LNCaP clone FGC (cell line): ENCODE data around the gene ZNF691.

Source experiments
- DNase-seq: peaks from one replicate; pipeline ENCODE4 v3.0.0-alpha.2; 2011; ENCODE audit warnings: low read depth
- H3K4me3 ChIP-seq: 2 replicates; pipeline ENCODE4 v1.5.1; 2011; ENCODE audit warnings: mild to moderate bottlenecking, low read depth, low read length, control low read depth
- TF ChIP-seq, protein P1 (sequence below): IDR thresholded peaks from 2 replicates; pipeline ENCODE4 v1.5.1; 2012; ENCODE audit warnings: mild to moderate bottlenecking; ENCODE audit not compliant: control insufficient read depth, insufficient read depth; ENCODE audit errors: extremely low read depth

ZNF691 gene, protein sequence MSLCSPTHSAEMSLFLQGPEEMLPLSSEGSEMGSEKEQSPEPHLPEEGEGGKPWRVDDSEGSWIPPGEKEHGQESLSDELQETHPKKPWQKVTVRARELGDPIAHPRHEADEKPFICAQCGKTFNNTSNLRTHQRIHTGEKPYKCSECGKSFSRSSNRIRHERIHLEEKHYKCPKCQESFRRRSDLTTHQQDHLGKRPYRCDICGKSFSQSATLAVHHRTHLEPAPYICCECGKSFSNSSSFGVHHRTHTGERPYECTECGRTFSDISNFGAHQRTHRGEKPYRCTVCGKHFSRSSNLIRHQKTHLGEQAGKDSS

DNA sequence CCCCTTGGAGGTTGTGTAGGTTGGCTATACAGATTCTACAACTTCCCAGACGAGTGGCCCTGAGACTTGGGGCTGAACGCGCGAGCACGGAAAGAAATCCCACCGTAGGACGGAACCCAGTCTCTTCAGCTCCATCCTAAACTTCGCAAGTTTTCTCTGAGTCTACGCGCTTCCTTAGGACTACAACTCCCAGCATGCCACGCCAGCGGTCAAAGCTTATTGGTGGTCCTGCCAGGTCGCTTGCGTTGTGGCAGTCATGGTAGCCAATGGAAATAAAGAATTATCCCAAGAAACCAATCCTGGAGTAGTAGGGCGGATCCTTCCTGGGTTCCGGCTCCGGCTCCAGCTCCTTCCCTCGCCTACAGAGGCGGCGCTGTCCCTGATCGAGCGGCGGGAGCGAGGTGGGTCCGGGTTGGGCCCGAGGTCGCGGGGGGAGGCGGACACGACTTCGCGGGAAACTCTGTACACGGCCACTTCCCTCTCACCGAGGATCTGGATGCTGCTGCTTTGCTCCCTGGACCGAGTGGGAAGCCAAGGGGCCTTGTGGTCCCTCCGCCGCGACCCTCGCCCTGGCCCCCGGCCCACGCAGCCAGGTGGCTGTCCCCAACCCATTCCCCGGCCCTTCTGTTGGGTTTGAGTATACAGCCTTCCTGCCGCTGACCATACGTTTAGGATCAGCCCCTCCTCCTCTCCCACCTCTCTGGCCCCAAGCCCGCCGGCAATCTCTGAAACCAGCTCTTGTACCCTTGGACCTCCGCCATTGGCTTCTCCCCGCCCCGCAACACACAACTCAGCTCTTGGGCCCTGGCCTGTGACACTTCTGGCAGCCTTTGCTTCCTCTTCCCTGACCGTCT lies at the start of gene ZNF691:
TSS of gene ZNF691 (plus strand) at position 357 of the 854 bp plus-strand sequence. CDS start 3,046 bp downstream, outside the sequence.
- peak within 1 kb of the TSS; percentile 86 for H3K4me3 ChIP-seq
- peak; percentile 95 for DNase-seq
- TF ChIP-seq, protein P1, sequence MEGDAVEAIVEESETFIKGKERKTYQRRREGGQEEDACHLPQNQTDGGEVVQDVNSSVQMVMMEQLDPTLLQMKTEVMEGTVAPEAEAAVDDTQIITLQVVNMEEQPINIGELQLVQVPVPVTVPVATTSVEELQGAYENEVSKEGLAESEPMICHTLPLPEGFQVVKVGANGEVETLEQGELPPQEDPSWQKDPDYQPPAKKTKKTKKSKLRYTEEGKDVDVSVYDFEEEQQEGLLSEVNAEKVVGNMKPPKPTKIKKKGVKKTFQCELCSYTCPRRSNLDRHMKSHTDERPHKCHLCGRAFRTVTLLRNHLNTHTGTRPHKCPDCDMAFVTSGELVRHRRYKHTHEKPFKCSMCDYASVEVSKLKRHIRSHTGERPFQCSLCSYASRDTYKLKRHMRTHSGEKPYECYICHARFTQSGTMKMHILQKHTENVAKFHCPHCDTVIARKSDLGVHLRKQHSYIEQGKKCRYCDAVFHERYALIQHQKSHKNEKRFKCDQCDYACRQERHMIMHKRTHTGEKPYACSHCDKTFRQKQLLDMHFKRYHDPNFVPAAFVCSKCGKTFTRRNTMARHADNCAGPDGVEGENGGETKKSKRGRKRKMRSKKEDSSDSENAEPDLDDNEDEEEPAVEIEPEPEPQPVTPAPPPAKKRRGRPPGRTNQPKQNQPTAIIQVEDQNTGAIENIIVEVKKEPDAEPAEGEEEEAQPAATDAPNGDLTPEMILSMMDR = peak; percentile 47

DNA sequence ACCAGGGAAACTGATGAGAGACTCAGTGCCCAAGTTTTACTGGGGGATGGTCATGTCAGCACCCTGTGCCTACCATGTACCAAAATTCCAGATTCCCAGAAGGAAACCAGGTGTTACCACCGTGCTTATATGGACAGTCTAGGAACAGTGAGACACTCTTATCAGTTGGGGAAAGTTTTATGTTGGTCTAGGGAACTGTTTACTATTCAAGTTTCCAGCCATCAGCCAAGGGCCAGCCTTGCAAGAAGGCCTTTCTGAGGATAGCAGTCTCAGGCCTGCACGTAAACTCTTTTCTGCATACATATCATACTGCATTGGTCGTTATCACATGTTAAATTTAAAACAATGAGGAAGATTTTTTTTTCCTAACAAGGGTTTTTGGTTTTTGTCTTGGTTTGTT lies 49.0 kb upstream of the ZNF691 start:
- TF ChIP-seq, protein P1 = no peak
- H3K4me3 ChIP-seq = no peak overlapping the region
- DNase-seq = no peak

DNA sequence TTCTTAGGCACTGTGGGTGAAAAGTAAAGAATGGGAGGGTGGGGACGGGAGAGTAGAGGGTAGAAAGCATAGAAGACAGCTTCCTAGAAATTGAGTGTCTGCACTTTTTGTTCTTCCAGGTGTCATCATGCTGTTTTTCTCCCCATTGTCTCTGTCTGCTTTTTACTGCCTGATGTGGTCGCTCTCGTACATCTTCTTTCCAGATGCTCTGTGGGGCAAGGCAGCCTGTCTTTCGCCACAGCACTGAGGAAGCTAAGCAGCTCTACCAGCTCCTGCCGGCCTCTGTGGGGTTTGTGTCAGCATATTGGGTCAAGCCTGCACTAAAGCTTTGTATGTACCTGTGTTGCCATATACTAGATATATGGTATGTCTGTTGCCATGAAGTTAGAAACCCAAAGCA lies 48.4 kb upstream of the ZNF691 start:
- no peak for DNase-seq
- TF ChIP-seq, protein P1 = no peak
- no peak overlapping the region for H3K4me3 ChIP-seq

DNA sequence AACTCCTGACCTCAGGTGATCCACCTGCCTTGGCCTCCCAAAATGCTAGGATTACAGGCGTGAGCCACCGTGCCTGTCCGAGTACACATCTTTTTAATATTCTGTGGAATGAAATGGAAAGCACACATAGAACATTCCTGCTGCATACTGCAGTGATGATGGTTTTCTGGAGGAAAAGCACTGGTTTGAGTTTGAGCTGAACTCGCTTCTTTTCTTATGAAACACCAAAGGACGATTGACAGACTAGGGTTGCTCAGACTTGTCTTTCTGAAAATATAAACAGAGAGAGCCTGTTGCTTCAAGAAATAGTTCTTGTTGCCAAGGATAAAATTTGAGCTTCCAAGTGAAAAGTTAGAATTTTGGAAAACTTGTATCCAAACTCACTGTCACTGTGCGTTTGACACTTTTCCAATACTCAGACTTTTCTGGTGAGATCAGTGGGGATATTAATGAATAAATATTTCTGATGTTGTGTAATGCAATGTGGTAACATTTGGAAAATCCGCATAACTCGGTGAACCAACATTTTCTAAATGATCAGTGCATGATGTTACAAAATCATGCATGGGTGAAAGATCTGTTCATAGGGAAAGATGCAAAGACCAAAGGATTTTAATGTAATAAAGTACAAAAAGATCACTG lies 44.5 kb upstream of the ZNF691 start:
- H3K4me3 ChIP-seq = no peak overlapping the region
- DNase-seq = no peak
- TF ChIP-seq, protein P1 = no peak

DNA sequence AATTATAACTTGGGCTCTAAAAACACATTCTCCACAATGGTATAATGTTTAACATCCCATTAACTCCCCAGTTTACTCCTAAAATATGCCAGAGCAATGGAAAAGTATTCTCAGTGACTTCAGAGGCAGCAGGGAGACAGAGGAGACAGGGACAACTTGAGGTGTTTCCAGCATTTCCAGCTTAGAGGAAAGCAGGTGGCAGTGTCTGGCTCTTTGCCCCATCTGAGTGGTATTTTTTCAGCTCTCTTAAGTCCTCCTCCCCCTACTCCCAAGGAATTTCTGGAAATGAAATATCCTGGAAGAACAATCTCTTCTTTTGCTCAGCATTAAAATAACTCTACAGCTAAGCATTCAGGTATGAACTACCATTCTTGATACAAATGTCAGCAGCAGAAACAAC lies 40.2 kb upstream of the ZNF691 start:
- TF ChIP-seq, protein P1 = no peak
- no peak for DNase-seq
- H3K4me3 ChIP-seq = no peak overlapping the region

DNA sequence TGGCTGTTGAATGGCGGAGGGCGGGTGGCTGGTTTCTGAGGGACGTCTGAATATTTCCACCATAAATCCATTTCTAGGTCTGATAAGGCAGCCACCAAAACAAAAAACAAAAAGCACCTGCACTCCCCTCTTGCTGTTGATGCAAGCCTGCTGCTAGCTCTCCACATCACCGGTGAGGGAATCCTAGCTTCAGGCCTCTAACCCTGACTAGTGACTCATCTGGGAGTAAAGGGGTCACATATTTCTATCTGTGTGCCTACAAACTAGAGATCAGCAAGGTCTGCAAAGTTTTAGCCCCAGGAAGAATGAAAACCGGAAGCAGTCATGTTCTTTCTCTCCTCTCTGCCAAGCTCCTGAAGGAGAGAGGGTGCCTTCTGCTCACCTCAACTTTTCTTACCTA lies 39.8 kb upstream of the ZNF691 start:
- TF ChIP-seq, protein P1 = no peak
- H3K4me3 ChIP-seq = no peak overlapping the region
- no peak for DNase-seq
